ENCODE measurements around the gene MPP1. TPM values are rescaled to one million over a fixed set of nuclear protein-coding genes. Genes with fewer than 3 reads are reported as not detected.

MPP1 gene
- total RNA-seq, 1 donor from 2014 or later = 65.3 TPM

- DNase-seq (ENCODE audit: low spot score in 2 of 2) = no peak
- H3K36me3 ChIP-seq = peaks cover 9 to 43% of the 10 kb centered on the region in 2 donors
Observed at GRCh38 chrX:154774622-154775021, 30.7 kb downstream of the MPP1 start.

GRCh38 chrX:154762537-154763296 lies 42.6 kb downstream of the MPP1 start, which contains the start of gene DKC1:
DKC1 (plus strand) TSS chrX:154762864; CDS start chrX:154762966, 102 bp downstream.
- DNase-seq (ENCODE audit: low spot score in 2 of 2) = peak; percentile 81 to 97
- TF ChIP-seq CTCF (IDR thresholded peaks at IDR 0.05) = peak in 1 of 3 experiments; percentile 28
- H3K27ac ChIP-seq = peak within 1 kb of the TSS; percentile 35 to 58
- H3K36me3 ChIP-seq = peaks cover 4 to 14% of the 10 kb centered on the region in 2 donors
- peak within 1 kb of the TSS; percentile 57 to 74 for H3K4me3 ChIP-seq
- H3K9me3 ChIP-seq = no peaks in the 10 kb centered on the region
- intact Hi-C loops (cut with DNase I) = loop anchor here (1.0 kb wide), 1 partner anchor 43 kb away; the partner anchor contains the start of gene MPP1
- H3K4me1 ChIP-seq = no peaks in the 10 kb centered on the region
- no peaks in the 10 kb centered on the region for H3K27me3 ChIP-seq

More at GRCh38 chrX:154774622-154775021, 30.7 kb downstream of the MPP1 start:
- TF ChIP-seq CTCF (IDR thresholded peaks at IDR 0.05) = no peak
- intact Hi-C loops (cut with DNase I) = no loop called here
- Histone ChIP-seq H3K4me1 (no peaks in the 10 kb centered on the region), H3K27me3 (no peaks in the 10 kb centered on the region), H3K4me3 (no peak overlapping the region), H3K9me3 (peaks cover 0 to 3% of the 10 kb centered on the region in 2 donors), H3K27ac (no peak overlapping the region)

GRCh38 chrX:154761977-154762536 lies 43.2 kb downstream of the MPP1 start:
- no peak for TF ChIP-seq CTCF (IDR thresholded peaks at IDR 0.05)
- Histone ChIP-seq H3K4me3 (peak overlapping the region; percentile 57 to 74), H3K27me3 (no peaks in the 10 kb centered on the region), H3K27ac (peak overlapping the region in 1 of 2 donors; percentile 35), H3K36me3 (peaks cover 4 to 12% of the 10 kb centered on the region in 2 donors), H3K4me1 (no peaks in the 10 kb centered on the region), H3K9me3 (no peaks in the 10 kb centered on the region)
- intact Hi-C loops (cut with DNase I) = no loop called here
- DNase-seq (ENCODE audit: low spot score in 2 of 2) = no peak

- intact Hi-C loops (cut with DNase I) = no loop called here
- no peak for TF ChIP-seq CTCF (IDR thresholded peaks at IDR 0.05)
- no peak for DNase-seq (ENCODE audit: low spot score in 2 of 2)
Observed at GRCh38 chrX:154758696-154759095, 46.6 kb downstream of the MPP1 start.

GRCh38 chrX:154751669-154752271 lies 53.5 kb downstream of the MPP1 start:
- Histone ChIP-seq H3K9me3 (no peaks in the 10 kb centered on the region), H3K27ac (no peak overlapping the region), H3K4me3 (no peak overlapping the region), H3K36me3 (no peaks in the 10 kb centered on the region), H3K4me1 (peaks cover 2 to 4% of the 10 kb centered on the region in 2 donors), H3K27me3 (no peaks in the 10 kb centered on the region)
- intact Hi-C loops (cut with DNase I) = no loop called here
- DNase-seq (ENCODE audit: low spot score in 2 of 2) = no peak
- TF ChIP-seq CTCF (IDR thresholded peaks at IDR 0.05) = no peak

More at GRCh38 chrX:154758696-154759095, 46.6 kb downstream of the MPP1 start:
- Histone ChIP-seq H3K36me3 (no peaks in the 10 kb centered on the region), H3K4me3 (no peak overlapping the region), H3K27me3 (no peaks in the 10 kb centered on the region), H3K9me3 (no peaks in the 10 kb centered on the region), H3K4me1 (no peaks in the 10 kb centered on the region), H3K27ac (no peak overlapping the region)
